Gastrocnemius medialis (tissue), 4 donors: ENCODE measurements around the gene HOOK2. TPM values are rescaled to one million over a fixed set of nuclear protein-coding genes. Genes with fewer than 3 reads are reported as not detected.
A peak's percentile ranks its signal among the peaks of the same experiment; 100 is the strongest.

ENCODE experiments used
- ATAC-seq, 2 donors: fragments of 150-250 bp; one replicate each; pipeline ENCODE4 v1.9.1; 2016
- DNase-seq, 2 donors: peaks; one replicate each; pipeline ENCODE4 v3.0.0-alpha.2; 2019
- H3K27ac ChIP-seq, 4 donors: fragments of 200-600 bp; sonication (generic); 1 replicate in 1 of 4; 2 replicates in 3 of 4; pipeline ENCODE4 v1.5.1; 2016 to 2018; ENCODE audit warnings: mild to moderate bottlenecking in 2 of 4, moderate library complexity in 1 of 4
- H3K27me3 ChIP-seq, 3 donors: fragments of 200-600 bp; sonication (generic) in 2 of 3; 1 replicate in 1 of 3; 2 replicates in 2 of 3; pipeline versions ENCODE4 v1.5.1 to v1.6.0; 2016 to 2019; ENCODE audit warnings: mild to moderate bottlenecking in 1 of 3, moderate library complexity in 1 of 3
- H3K36me3 ChIP-seq, 2 donors: fragments of 200-600 bp; sonication (generic) in 1 of 2; one replicate each; pipeline ENCODE4 v1.5.1; 2017 to 2018
- H3K4me1 ChIP-seq, 2 donors: fragments of 200-600 bp; sonication (generic) in 1 of 2; one replicate each; pipeline ENCODE4 v1.5.1; 2016 to 2017; ENCODE audit warnings: mild to moderate bottlenecking in 2 of 2
- H3K4me3 ChIP-seq, 4 donors: fragments of 200-600 bp; sonication (generic) in 3 of 4; 1 replicate in 1 of 4; 2 replicates in 3 of 4; pipeline ENCODE4 v1.5.1; 2016 to 2019; ENCODE audit warnings: mild to moderate bottlenecking in 2 of 4
- H3K9me3 ChIP-seq, 3 donors: fragments of 200-600 bp; sonication (generic) in 2 of 3; 1 replicate in 1 of 3; 2 replicates in 2 of 3; pipeline ENCODE4 v1.5.1; 2016 to 2019
- CTCF ChIP-seq, 5 experiments: fragments of 450-650 bp in 3 of 5; fragments of 200-600 bp in 2 of 5; sonication (generic) in 2 of 5; IDR thresholded peaks in 4 of 5; conservative IDR thresholded peaks in 1 of 5; 1 replicate in 4 of 5; 2 replicates in 1 of 5; pipeline ENCODE4 v1.5.1; 2016 to 2019; ENCODE audit warnings: antibody characterized with exemption in 5 of 5, mild to moderate bottlenecking in 3 of 5, moderate library complexity in 3 of 5
- POLR2A ChIP-seq, 2 donors: fragments of 450-650 bp; IDR thresholded peaks; one replicate each; pipeline ENCODE4 v1.6.1; 2017; ENCODE audit warnings: antibody characterized with exemption in 2 of 2, mild to moderate bottlenecking in 2 of 2, moderate library complexity in 2 of 2
- in situ Hi-C, 4 donors: fragments of 200-750 bp; cut with MboI; loops; one replicate each; pipeline versions ENCODE4 v1.15.0 to v1.8.0; 2017; ENCODE audit warnings: low sequenced_read_pairs in 4 of 4
- intact Hi-C: fragments of 100-400 bp; cut with DNase I; formaldehyde crosslinking; loops from one replicate; pipeline ENCODE4 v1.15.1; 2023; ENCODE audit warnings: low total_unique reads
- total RNA-seq, 4 donors: library from RNA; depleted of rRNA; stranded (reverse); fragments of >200 nt; gene quantifications; one replicate each; pipeline versions ENCODE4 v1.1.0 to v1.2.3, GENCODE V29; 2016

The HOOK2 gene
- total RNA-seq, 4 donors from 2014 or later: 12.3 to 23.4 (median 17.6) TPM

DNA sequence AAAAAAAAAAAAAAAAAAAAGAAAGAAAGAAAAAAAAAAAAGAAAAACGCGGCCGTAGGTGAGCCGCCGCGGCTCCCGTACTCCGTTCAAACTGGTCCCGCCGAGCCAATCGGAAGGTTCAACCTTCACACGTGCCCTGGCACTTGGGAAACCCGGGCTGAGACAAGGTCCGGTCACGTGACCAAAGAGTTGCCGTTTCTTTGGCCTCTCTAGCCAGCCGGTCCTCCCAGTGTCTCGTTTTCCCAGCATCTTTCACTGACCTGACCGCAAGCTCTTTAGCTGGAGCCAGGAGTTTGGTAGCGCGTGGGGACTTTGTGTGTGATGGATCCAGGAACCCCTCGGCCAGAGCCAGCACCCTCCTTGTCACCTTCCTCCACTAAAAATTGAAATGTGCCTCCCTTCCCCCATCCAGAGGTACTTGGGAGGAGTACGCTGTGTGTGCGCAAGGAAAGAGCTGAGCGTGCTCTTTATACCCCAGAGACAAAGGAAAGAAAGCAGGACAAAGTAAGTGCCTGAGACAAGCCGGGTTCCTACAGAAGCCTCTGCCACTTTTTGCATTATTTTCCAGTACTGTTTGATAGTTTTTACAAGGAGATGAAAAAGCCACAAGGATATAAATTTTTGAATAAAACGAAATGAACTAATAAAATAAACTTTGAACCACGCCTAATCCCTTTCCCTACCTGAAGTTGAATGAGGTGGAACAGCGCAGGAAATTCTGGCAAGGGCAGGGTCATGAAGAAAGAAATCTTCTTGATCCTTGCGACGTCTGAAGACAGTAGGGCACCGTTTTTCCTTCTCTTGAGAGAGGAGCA lies 52.6 kb downstream of the HOOK2 start:
- H3K4me3 ChIP-seq: peak overlapping the region; percentile 72 to 83 (median 76)
- intact Hi-C loops (loop anchor here (1.0 to 5.0 kb wide), 4 partner anchors 12 to 210 kb away; partner anchors contain the start of genes DHPS, FARSA, JUNB and TRIR), in situ Hi-C loops (no loop called here)
- peak; percentile 96 for ATAC-seq
- no peaks in the 10 kb centered on the region for H3K27me3 ChIP-seq
- H3K4me1 ChIP-seq: peaks cover 26 to 29% of the 10 kb centered on the region in 2 donors
- TF ChIP-seq CTCF (IDR thresholded peaks at IDR 0.05 in 4 of 5, conservative IDR thresholded peaks at IDR 0.05 in 1 of 5): peak in 1 of 5 experiments; percentile 42
- peak; percentile 30 to 35 for TF ChIP-seq POLR2A (IDR thresholded peaks at IDR 0.05)
- peak overlapping the region; percentile 87 to 99 (median 94) for H3K27ac ChIP-seq
- DNase-seq: peak; percentile 98 to 99
- no peaks in the 10 kb centered on the region for H3K9me3 ChIP-seq
- peaks cover 0 to 13% of the 10 kb centered on the region in 2 donors for H3K36me3 ChIP-seq

DNA sequence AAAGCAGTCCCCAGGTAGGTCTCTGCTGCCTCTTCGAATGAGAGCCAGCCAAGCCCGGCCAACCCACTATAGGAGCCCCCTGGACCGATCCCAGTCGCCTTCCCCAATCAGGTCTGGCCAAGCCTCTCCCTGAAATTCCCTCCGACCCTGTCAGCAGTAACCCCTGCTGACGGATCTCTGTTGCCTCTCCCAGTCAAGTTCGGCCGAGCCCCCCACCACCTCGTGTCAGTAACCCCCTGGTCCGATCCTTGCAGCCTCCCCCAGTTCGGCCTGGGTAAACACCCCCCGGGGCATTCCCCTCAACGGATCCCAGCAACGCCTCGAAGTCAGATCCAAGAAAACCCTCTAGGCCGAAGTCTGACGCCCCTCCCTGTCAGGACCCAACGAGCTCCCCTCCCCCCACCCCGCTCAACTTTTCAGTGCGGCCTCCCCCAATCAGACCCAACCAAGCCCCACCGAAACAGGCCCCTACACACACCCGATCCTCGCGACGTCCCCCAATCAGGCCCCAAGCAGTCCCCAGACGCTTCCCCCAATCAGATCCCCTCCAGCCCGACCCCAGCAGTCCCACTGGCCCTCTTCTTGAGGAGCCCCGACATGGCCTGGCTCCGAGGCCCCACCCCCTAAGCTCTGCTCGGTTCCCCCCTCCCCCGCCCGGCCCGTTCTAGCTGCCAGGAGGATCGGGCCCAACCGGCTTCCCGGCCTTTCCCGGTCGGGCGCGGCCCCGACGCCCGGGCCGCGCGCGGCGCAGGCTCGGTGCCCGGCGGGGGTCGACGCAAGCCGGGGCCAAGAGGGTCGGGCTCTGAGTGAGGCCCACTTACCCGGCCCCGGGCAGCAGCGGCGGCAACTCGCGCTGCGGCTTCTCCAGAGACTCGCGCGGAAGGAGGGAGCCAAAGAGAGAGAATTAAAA lies 53.4 kb downstream of the HOOK2 start:
- DNase-seq: peak; percentile 34 to 69
- intact Hi-C loops: loop anchor here (1.0 to 5.0 kb wide), 4 partner anchors 12 to 210 kb away; partner anchors contain the start of genes DHPS, FARSA, JUNB and TRIR
- ATAC-seq: peak; percentile 67 to 68

GRCh38 chr19:12720851-12721655 lies 54.3 kb downstream of the HOOK2 start:
- intact Hi-C loops: loop anchor here (5.0 kb wide), 3 partner anchors 39 to 211 kb away; partner anchors contain the start of genes DHPS, FARSA and JUNB
- TF ChIP-seq POLR2A (IDR thresholded peaks at IDR 0.05) (peak in 1 of 2 donors; percentile 28), CTCF (IDR thresholded peaks at IDR 0.05 in 4 of 5, conservative IDR thresholded peaks at IDR 0.05 in 1 of 5) (no peak)
- Histone ChIP-seq H3K9me3 (no peaks in the 10 kb centered on the region), H3K4me3 (peak overlapping the region; percentile 70 to 80 (median 72)), H3K27ac (peak overlapping the region; percentile 87 to 99 (median 94)), H3K36me3 (peaks cover 0 to 26% of the 10 kb centered on the region in 2 donors), H3K27me3 (no peaks in the 10 kb centered on the region), H3K4me1 (peaks cover 26 to 29% of the 10 kb centered on the region in 2 donors)
- in situ Hi-C loops: no loop called here
- peak in 1 of 2 donors; percentile 3 for ATAC-seq
- no peak for DNase-seq

More for the DNA sequence above, 53.4 kb downstream of the HOOK2 start:
- no peaks in the 10 kb centered on the region for H3K27me3 ChIP-seq
- in situ Hi-C loops: no loop called here
- H3K4me3 ChIP-seq: peak overlapping the region; percentile 70 to 80 (median 72)
- H3K27ac ChIP-seq: peak overlapping the region; percentile 87 to 99 (median 94)
- peaks cover 26 to 29% of the 10 kb centered on the region in 2 donors for H3K4me1 ChIP-seq
- H3K36me3 ChIP-seq: peaks cover 0 to 18% of the 10 kb centered on the region in 2 donors
- no peaks in the 10 kb centered on the region for H3K9me3 ChIP-seq
- TF ChIP-seq CTCF (IDR thresholded peaks at IDR 0.05 in 4 of 5, conservative IDR thresholded peaks at IDR 0.05 in 1 of 5): no peak
- TF ChIP-seq POLR2A (IDR thresholded peaks at IDR 0.05): peak in 1 of 2 donors; percentile 23

DNA sequence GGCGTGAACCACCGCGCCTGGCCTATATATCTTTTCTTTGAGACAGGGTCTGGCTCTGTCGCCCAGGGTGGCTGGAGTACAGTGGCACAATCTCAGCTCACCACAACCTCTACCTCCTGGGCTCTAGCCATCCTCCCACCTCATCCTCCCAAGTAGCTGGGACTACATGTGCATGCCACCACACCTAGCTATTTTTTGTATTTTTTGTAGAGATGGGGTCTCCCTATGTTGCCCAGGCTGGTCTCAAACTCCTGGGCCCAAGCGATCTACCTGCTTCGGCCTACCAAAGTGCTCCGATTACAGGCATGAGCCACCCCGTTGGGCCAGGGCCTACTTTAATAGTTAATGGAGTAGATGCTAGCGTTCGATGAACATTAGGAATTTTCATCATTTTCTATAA lies 55.1 kb downstream of the HOOK2 start:
- no peak for DNase-seq
- no peak for ATAC-seq
- peak overlapping the region; percentile 70 to 80 (median 72) for H3K4me3 ChIP-seq
- peak overlapping the region; percentile 87 to 99 (median 94) for H3K27ac ChIP-seq
- peaks cover 0 to 32% of the 10 kb centered on the region in 2 donors for H3K36me3 ChIP-seq
- in situ Hi-C loops (no loop called here), intact Hi-C loops (loop anchor here (5.0 kb wide), 3 partner anchors 38 to 212 kb away; partner anchors contain the start of genes DHPS, FARSA and JUNB)
- H3K9me3 ChIP-seq: no peaks in the 10 kb centered on the region
- TF ChIP-seq POLR2A (IDR thresholded peaks at IDR 0.05) (no peak), CTCF (IDR thresholded peaks at IDR 0.05 in 4 of 5, conservative IDR thresholded peaks at IDR 0.05 in 1 of 5) (no peak)
- H3K27me3 ChIP-seq: no peaks in the 10 kb centered on the region
- peaks cover 26 to 29% of the 10 kb centered on the region in 2 donors for H3K4me1 ChIP-seq
